Measurements from ENCODE around the gene SLC16A5.
"Not testable (repeated sequence)": the region's sequence is repeated elsewhere in the genome, so short reads cannot be mapped to it uniquely, and the experiment has no call there.

SLC16A5 gene

DNA sequence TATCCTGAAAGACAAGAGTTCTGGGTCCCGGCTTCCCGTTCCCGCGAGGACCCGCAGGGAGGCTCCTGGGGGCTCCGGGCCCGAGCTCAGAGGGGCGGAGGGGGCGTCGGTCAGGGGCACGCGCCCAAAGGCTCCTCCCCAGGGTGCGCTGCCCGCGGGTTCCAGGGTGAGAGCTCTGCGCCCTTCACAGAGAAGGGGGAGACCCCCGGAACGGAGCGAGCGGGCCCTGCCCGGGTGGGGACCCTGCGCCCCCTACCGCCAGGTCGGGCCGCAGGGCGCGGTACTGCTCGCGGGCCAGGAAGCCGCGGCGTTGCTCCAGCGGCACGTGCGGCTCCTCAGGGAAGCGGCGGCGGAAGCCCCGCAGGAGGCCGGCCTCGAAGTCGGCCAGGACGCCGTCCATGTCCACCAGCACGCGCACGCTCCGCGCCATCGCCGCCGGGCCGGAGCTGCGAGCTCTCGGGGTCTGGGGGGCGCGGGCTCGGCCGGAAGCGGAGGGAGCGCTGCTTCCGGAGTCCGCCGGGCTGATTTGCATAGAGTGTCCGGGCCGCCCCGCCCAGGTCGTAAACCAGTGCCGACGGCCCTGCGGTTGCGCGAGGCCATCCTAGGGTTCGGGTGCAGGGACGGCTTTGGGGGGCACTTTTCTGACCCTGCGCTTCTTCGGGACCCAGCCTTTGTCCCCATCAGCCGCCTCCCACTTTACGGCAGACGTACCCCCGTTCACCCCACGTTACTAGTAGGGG is 43.7 kb downstream of the SLC16A5 start, which contains the start of gene NT5C:
TSS of gene NT5C (minus strand) at position 465 of the 740 bp plus-strand sequence. CDS start at position 430, 35 bp downstream.
- peak; percentile 62 for DNase-seq (ENCODE audit: low read depth)
- TF ChIP-seq, protein P1, sequence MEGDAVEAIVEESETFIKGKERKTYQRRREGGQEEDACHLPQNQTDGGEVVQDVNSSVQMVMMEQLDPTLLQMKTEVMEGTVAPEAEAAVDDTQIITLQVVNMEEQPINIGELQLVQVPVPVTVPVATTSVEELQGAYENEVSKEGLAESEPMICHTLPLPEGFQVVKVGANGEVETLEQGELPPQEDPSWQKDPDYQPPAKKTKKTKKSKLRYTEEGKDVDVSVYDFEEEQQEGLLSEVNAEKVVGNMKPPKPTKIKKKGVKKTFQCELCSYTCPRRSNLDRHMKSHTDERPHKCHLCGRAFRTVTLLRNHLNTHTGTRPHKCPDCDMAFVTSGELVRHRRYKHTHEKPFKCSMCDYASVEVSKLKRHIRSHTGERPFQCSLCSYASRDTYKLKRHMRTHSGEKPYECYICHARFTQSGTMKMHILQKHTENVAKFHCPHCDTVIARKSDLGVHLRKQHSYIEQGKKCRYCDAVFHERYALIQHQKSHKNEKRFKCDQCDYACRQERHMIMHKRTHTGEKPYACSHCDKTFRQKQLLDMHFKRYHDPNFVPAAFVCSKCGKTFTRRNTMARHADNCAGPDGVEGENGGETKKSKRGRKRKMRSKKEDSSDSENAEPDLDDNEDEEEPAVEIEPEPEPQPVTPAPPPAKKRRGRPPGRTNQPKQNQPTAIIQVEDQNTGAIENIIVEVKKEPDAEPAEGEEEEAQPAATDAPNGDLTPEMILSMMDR (IDR thresholded peaks at IDR 0.05; ENCODE audit: insufficient read depth, low read depth, low read length, missing control alignments) = peak; percentile 16
- H3K4me3 ChIP-seq (ENCODE audit: low read length) = peak within 1 kb of the TSS; percentile 76

DNA sequence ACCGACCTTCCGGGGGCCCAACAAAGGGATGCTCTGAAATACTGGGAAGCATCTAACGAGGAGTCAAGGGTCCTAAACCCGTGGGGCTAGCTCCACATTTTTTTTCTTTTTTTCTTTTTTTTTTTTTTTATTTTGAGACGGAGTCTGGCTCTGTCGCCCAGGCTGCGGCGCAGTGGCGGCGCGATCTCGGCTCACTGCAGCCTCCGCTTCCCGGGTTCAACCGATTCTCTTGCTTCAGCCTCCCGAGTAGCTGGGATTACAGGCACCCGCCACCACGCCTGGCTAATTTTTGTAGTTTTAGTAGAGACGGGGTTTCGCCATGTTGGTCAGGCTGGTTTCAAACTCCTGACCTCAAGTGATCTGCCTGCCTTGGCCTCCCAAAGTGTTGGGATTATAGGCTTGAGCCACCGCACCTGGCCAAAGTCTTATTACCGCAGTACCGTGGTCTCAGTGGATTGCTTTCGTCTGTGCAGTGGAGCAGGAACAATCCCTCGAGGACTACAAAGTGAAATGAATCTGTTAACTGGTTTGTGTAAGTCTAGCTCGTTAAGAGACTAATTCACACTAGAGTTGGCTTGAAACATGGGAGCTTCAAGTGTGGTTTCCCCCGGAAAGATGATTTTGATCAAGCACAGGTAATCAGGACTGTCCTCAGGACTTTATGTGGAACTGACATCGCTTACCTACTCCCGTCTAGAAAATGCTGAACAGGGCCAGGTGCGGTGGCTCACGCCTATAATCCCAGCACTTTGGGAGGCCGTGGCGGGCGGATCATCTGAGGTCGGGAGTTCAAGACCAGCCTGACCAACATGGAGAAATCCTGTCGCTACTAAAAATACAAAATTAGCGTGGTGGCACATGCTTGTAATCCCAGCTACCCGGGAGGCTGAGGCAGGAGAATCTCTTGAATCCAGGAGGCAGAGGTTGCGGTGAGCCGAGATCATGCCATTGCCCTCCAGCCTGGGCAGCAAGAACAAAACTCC is 44.6 kb downstream of the SLC16A5 start:
- DNase-seq (ENCODE audit: low read depth) = not testable (repeated sequence)
- peak overlapping the region; percentile 76 for H3K4me3 ChIP-seq (ENCODE audit: low read length)

DNA sequence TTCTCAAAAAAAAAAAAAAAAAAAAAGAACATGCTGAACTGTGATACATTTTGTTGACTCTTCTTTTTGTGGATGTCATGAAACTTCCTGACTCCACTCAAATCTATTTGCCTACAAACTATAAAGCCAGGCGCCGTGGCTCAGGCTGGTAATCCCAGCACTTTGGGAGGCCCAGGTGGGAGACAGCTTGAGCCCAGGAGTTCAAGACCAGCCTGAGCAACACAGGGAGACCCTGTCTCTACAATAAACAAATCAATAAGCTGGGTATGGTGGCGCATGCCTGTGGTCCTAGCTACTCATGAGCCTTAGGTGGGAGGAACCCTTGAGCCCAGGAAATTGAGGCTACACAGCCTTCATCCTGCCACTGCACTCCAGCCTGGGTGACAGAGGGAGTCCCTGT is 45.2 kb downstream of the SLC16A5 start:
- H3K4me3 ChIP-seq (ENCODE audit: low read length) = no peak overlapping the region
- no peak for DNase-seq (ENCODE audit: low read depth)
- TF ChIP-seq, protein P1 (IDR thresholded peaks at IDR 0.05; ENCODE audit: insufficient read depth, low read depth, low read length, missing control alignments) = no peak

DNA sequence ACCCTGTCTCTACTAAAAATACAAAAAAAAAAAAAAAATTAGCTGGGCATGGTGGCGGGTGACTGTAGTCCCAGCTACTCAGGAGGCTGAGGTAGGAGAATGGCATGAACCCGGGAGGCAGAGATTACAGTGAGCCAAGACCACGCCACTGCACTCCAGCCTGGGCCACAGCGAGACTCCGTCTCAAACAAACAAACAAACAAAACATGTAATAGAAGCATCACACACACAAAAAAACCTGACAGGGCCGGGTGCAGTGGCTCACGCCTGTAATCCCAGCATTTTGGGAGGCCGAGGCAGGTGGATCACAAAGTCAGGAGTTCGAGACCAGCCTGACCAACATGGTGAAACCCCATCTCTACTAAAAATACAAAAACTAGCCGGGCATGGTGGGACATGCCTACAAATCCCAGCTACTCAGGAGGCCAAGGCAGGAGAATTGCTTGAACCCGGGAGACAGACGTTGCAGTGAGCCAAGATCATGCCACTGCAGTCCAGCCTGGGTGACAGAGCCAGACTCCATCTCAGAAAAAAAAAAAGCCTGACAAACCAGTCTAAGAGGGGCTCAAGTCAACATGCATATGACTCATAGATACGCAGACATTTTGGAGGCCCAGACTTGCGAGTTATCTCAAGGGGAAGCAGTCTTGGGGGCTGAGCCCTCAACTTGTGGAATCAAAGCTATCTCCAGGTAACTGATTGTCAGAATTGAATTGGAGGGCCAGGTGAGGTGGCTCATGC is 46.0 kb downstream of the SLC16A5 start:
- DNase-seq (ENCODE audit: low read depth) = peak; percentile 71
- H3K4me3 ChIP-seq (ENCODE audit: low read length) = not testable (repeated sequence)

GRCh38 chr17:75135452-75135851 is 47.7 kb downstream of the SLC16A5 start:
- TF ChIP-seq, protein P1 (IDR thresholded peaks at IDR 0.05; ENCODE audit: insufficient read depth, low read depth, low read length, missing control alignments) = no peak

GRCh38 chr17:75135946-75136345 is 48.2 kb downstream of the SLC16A5 start:
- TF ChIP-seq, protein P1 (IDR thresholded peaks at IDR 0.05; ENCODE audit: insufficient read depth, low read depth, low read length, missing control alignments) = peak; percentile 51
- H3K4me3 ChIP-seq (ENCODE audit: low read length) = no peak overlapping the region
- peak; percentile 66 for DNase-seq (ENCODE audit: low read depth)

More at GRCh38 chr17:75135452-75135851, 47.7 kb downstream of the SLC16A5 start:
- H3K4me3 ChIP-seq (ENCODE audit: low read length) = no peak overlapping the region
- peak; percentile 47 for DNase-seq (ENCODE audit: low read depth)

DNA sequence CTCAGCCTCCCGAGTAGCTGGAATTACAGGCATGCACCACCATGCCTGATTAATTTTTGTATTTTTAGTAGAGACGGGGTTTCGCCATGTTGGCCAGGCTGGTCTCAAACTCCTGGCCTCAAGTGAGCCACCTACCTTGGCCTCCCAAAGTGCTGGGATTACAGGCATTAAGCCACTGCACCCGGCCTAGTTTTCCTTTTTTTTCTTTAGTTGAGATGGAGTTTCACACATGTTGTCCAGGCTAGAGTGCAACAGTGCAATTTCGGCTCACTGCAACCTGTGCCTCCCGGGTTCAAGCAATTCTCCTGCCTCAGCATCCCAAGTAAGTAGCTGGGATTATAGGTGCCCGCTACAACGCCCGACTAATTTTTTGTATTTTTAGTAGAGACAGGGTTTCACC is 50.0 kb downstream of the SLC16A5 start:
- H3K4me3 ChIP-seq (ENCODE audit: low read length); DNase-seq (ENCODE audit: low read depth): not testable (repeated sequence)

- TF ChIP-seq, protein P1 (IDR thresholded peaks at IDR 0.05; ENCODE audit: insufficient read depth, low read depth, low read length, missing control alignments) = no peak
- H3K4me3 ChIP-seq (ENCODE audit: low read length) = no peak overlapping the region
- DNase-seq (ENCODE audit: low read depth) = no peak
These were observed 50.8 kb downstream of the SLC16A5 start for GRCh38 chr17:75138519-75138918.
